ENCODE data around the gene FFAR3.

- TF ChIP-seq ZNF350 (CRISPR knock-in tag; IDR thresholded peaks at IDR 0.05; ENCODE audit: borderline replicate concordance, low read depth), result no peak
- TF ChIP-seq GTF2F1 (IDR thresholded peaks at IDR 0.05; ENCODE audit: low read length), result no peak
- TF ChIP-seq, protein P1, sequence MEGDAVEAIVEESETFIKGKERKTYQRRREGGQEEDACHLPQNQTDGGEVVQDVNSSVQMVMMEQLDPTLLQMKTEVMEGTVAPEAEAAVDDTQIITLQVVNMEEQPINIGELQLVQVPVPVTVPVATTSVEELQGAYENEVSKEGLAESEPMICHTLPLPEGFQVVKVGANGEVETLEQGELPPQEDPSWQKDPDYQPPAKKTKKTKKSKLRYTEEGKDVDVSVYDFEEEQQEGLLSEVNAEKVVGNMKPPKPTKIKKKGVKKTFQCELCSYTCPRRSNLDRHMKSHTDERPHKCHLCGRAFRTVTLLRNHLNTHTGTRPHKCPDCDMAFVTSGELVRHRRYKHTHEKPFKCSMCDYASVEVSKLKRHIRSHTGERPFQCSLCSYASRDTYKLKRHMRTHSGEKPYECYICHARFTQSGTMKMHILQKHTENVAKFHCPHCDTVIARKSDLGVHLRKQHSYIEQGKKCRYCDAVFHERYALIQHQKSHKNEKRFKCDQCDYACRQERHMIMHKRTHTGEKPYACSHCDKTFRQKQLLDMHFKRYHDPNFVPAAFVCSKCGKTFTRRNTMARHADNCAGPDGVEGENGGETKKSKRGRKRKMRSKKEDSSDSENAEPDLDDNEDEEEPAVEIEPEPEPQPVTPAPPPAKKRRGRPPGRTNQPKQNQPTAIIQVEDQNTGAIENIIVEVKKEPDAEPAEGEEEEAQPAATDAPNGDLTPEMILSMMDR (CRISPR knock-in tag; IDR thresholded peaks at IDR 0.05), result no peak
- no peak for TF ChIP-seq MTF1 (CRISPR knock-in tag; IDR thresholded peaks at IDR 0.05)
- TF ChIP-seq SUZ12 (IDR thresholded peaks at IDR 0.05; ENCODE audit: low read depth, low read length), result no peak
- no peak for TF ChIP-seq POLR2AphosphoS5 (IDR thresholded peaks at IDR 0.05; ENCODE audit: low read depth, low read length)
- no peak for TF ChIP-seq ZNF263 (CRISPR knock-in tag; IDR thresholded peaks at IDR 0.05)
- TF ChIP-seq TAF1 (CRISPR knock-in tag; IDR thresholded peaks at IDR 0.05), result no peak
- TF ChIP-seq ZFX (CRISPR knock-in tag; IDR thresholded peaks at IDR 0.05; ENCODE audit: low read depth), result no peak
- no peak for TF ChIP-seq EZH2 (conservative IDR thresholded peaks at IDR 0.05; ENCODE audit: low read depth, low read length)
- no peak for TF ChIP-seq NCOR1 (IDR thresholded peaks at IDR 0.05; ENCODE audit: borderline replicate concordance, low read length)
- TF ChIP-seq ZNF274 (CRISPR knock-in tag; IDR thresholded peaks at IDR 0.05), result no peak
- no peak for TF ChIP-seq YEATS4 (CRISPR knock-in tag; IDR thresholded peaks at IDR 0.05; ENCODE audit: borderline replicate concordance)
These were observed 20.9 kb upstream of the FFAR3 start for GRCh38 chr19:35337097-35337983.
